GM18520 (cell line): Measurements from ENCODE around the gene SARNP.
"Not testable (repeated sequence)": the region's sequence is repeated elsewhere in the genome, so short reads cannot be mapped to it uniquely, and the experiment has no call there.

Experiments used
- ATAC-seq: cut with Tn5 transposase; IDR thresholded peaks from one replicate; pipeline ENCODE4 v1.9.1; 2021; ENCODE audit not compliant: unreplicated experiment

Gene SARNP

DNA sequence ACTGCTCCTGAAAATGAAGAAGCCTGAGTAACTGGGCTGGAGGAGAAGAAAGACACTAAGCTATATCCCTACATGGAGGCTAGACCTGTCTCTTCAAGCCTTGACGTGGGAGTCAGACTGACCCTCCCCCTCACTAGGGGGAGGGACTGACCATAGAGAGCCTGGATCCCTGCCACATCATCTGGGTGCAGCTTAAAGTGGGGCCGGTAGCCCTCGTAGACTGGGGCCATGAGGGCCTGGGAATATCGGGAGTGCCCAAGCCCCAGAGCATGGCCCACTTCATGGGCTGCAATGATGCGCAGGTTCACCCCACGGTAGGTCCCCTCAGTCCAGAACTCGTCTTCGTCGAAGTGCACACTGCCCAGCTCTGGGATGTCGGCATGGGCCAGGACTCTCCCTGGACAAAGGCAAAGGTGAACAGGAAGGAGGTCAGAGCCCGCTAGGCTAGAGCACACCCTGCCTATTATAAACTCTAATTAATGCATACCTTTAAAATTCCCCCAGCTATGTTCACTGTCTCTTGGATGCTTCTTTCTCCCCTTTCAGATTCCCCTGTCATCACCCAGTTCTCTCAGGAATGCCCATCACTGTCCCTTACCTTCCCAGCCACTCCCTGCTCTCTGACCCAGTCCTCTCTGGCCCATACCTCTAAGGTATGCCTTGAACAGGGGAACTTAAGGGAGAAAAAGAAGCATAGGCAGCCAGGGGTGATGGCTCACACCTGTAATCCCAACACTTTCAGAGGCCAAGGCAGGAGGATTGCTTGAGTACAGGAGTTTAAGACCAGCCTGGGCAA, 22.0 kb upstream of the SARNP start:
- no peak for ATAC-seq

DNA sequence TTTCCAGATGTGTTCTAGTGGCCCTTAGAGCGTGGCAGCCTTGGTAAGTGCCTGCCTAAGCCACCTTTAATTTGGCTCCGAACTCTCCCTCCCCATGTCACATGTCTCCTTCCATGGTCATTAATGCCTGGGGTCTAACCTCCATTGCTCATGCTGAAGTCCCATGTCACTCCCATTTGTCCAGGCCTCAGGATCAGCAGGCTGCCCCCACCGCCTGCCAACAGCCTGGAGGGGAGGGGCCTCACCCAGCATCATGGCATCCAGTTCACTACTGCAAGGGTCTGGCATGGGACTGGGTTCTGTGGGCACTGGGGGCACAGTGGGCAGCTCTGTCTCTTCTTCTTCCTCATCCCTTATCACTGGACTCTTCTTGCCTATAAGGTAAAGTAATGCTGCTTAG, 20.8 kb upstream of the SARNP start:
- ATAC-seq: no peak

DNA sequence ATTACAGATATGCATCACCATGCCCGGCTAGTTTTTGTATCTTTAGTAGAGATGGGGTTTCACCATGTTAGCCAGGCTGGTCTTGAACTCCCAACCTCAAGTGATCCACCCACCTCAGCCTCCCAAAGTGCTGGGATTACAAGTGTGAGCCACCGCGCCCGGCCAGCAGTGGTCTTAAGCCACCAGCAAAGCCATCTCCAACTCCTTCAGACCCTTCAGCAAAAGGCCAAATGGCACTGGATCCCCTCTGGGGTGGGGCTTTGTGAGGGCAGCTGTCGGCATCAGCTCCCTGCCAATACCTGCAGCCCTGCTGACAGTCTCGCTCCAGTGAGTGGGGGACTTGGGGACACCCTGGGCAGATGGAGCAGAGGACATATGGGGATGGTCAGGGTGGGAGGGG, 16.9 kb upstream of the SARNP start:
- not testable (repeated sequence) for ATAC-seq

DNA sequence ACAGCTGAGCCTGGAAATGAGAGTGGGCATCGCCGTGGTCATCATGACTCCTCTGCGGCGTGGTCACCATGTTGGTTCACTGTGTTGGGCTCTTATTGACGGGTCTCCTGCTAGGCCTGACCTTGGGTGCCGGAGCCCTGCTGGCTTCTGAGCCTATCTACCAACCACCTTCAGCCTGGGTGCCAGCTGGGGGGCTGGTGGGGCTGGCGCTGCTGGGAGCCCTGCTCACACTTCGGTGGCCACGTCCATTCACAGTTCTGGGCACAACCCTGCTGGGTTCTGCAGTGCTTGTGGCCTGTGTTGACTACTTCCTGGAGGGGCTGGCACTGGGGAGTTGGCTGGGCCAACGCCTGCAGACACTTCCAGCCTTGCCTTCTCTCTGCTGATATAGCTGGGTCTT, 15.5 kb upstream of the SARNP start:
- ATAC-seq: no peak

DNA sequence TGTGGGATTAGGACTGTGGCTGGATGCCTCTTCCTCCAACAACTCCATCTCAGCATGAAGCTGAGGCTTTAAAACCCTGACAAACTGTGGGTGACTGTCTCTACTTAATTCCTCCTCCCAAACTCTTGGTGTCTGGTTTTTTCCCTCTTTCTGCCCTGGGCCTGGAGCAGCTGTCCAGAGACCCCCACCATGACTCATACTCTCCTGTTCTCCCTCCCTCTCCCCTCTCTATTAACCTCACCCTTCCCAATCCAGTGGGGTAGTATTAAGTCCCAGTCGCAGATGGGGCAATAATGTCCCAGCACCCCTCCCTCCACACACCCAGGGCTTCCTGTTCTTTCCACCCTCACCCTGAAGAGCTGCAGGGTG, 13.9 kb upstream of the SARNP start:
- no peak for ATAC-seq

DNA sequence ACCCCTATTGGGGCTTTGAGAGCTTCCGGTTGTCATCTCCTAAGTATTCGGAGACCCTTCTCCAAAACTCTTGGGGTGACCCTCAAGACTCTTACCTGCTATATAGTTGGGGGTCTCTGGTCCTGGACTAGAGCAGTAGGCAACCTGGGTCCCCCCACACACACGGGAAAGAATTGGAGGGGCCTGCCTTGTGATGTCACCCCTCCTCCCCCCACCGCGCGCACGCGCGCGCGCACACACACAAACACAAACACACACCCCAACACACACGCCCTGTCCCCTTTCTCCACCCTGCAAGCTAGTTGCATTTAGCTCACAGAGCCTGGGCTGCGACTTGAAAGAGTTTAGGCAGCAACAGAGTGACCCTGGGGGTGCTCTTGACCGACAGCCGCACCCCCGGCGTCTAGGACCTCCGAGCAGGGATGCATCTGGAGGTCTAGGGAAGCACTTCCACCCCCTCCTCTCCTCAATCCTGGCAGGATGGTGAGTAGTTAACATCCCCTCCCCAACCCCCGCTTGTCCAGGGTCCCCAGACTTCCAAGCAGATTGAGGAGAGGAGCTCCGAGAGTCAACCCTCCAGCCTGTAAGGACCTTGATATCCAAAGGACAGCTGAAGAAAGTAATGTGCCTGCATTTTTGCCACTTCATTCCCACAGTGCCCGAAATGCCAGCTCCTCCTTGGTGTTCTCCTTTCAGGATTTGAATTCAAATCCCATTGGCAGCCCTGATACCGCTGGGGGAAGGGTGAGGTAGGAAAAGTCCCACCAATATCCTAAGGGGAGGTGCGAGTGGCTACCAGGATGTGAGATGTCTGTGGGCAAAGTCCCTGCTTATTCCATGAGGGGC, 13.3 kb upstream of the SARNP start:
- no peak for ATAC-seq

DNA sequence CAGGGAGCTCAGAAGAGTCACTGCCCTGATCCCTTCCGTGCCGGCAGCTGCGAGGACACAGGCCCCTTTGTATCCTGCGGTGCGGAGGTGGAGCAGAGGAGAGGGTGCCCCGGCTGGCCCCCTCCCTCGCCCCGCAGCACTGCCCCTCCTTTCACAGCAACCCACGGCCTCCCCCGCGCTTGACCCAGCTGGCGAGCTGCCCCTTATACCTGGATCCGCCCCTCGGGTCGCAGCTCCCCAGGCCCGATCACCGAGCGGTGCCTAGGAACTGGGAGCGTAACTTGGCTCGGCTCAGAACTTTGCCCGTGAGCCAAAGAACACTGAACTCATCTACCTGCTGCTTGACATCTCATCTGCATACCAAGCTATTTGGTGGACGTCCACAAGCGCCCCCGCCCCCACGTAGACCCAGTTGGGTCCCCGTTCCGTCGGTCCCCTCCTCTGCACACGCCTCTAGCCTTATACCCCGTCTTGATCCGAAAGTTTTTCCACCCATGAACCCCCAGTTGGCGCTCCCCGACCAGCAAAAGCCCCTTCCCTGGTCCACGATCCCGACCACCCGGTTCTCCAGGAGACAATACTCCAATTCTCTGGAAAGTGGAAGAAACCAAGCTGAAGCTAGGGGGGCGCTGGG, 12.6 kb upstream of the SARNP start:
- peak; percentile 1 for ATAC-seq

DNA sequence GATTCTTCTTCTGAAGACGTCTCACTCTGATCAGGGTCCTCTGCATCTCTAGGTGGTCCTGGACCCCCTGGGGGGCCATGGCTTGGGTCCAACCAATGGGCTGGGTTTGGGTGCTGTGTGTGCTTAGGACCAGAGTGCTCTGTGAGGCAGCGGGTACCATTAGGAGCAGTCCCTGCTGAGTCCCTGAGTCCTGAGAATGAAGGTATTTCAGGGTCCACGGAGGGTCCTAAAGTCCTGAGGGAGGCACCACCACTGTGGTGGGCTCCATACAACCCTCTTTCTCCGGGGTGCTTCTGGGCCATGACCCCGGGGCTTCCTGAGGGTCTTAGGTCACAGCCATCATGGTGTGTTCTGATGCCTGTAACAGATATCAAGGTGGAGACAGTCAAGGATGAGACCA, 10.8 kb upstream of the SARNP start:
- ATAC-seq: no peak

DNA sequence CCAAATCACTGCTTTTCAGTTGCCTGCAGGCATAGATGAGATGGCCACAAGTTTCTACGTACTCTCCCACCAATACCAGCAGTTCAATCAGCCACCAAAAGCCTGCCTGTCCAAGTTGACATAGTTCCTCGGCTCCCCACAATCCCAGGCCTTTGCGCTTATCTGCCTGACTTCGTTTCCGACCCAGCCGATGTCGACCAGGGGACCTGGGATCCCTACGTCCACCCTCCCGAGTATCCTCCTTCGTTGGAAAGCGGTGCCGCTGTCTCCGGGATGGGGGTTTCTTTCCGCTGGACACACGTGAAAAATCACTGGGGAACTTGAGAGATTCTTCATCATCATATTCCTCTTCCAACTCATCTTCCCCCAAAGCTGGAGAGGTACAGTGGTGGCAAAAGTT, 10.3 kb upstream of the SARNP start:
- no peak for ATAC-seq

DNA sequence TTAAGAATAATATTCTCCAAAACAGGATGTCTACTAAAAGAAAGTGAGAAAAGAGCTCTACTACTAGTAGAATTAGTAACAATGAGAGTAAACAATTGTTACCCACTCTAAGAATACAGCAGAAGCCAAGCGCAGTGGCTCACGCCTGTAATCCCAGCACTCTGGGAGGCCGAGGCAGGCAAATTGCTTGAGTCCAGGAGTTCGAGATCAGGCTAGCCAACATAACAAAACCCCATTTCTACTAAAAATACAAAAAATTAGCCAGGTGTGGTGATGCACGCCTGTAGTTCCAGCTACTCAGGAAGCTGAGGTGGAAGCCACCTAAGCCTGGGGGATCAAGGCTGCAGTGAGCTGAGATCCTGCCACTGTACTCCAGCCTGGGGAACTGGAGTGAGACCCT, 7.2 kb upstream of the SARNP start:
- ATAC-seq: no peak

DNA sequence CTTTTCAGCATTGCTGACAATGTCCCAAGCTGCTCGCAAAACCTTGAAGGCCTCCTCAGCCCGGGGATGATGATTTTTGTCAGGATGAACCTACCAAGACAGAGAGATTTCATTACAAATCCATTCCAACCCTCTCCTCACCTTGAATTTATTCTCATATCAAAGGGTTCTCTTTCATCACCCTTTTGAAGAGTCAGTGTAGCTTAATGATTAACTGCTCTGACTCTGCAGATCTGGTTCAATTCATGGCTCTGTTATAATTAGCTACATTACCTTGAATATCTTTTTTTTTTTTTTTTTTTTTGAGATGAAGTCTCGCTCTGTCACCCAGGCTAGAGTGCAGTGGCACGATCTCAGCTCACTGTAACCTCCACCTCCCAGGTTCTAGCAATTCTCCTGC, 5.9 kb upstream of the SARNP start:
- ATAC-seq: no peak

DNA sequence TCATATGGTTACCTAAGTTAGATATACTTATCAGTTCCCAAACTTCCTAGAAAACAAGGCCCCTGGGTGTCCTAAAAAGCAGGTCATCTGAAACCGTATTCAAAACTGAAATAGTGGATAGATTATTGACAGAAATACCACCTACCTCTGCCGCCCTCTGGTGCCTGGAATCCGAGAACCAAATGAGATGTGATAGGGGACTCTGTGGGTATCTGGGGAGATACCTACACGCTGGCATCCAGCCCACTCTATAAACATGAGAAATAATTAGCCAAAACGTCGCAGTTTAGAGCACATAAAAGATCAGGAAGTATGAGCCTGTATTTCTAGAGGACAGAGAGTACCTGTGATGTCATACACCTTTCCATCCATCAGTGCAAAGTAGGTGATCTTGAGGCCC, 4.7 kb upstream of the SARNP start:
- no peak for ATAC-seq

DNA sequence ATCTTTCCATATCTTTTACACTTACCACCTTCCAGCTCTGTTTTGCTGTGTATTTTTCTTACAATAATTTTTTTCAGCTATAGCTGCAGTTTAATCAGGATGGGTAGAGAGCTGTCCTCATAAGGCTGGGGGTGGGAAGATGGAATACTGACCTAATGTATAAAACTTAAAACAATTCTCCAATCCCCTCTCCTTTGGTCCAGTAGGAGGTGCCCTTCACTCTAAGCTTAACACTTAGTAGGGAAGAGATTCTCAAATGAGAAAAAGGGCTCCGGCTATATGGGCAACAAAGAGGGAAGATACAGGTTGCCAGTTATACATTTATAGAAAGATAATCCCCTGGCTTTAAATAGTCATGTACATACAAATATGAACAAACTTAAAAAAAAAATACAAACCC, 3.2 kb upstream of the SARNP start:
- ATAC-seq: no peak

DNA sequence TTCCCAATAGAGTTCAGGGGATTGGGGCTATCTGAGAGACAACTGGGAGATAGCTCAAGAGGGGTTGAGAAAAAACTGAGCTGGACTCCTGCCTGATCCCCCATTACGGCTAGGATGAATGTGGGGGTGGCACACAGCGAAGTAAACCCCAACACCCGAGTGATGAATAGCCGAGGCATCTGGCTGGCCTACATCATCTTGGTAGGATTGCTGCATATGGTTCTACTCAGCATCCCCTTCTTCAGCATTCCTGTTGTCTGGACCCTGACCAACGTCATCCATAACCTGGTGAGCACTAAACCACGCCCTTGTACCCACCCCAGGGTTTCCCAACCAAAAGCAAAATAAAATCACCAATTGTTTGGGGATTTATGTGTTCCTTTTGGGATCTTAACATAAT, 1.4 kb upstream of the SARNP start:
- ATAC-seq: no peak

DNA sequence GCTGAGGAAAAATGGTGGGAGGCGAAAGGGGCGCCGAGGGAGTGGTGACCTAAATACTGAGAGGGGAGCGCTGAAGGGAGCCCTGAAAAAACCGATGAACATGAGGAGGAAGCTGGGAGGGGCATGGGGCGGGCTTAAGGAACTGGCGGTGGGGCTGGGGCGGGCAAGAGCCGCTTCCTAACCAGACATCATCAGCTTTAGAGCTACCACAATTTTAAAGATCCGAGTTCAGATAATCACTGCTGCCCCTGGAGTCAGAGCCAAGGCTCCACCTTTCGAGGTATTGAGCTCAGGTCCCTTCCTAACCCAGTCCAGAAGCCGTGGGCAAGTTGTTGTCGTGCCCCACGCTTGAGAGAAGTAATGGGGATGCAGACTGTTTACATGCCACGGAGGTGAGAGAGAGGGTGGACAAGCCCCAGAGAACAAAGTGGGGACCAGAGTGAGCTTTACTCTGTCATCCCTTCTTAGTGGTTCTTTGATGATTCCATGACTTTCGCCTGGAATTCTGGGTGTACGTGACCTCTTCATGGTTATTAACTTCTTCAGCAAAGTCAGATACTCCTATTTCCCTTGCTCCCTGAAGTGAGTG, 710 bp upstream of the SARNP start:
- peak; percentile 5 for ATAC-seq

DNA sequence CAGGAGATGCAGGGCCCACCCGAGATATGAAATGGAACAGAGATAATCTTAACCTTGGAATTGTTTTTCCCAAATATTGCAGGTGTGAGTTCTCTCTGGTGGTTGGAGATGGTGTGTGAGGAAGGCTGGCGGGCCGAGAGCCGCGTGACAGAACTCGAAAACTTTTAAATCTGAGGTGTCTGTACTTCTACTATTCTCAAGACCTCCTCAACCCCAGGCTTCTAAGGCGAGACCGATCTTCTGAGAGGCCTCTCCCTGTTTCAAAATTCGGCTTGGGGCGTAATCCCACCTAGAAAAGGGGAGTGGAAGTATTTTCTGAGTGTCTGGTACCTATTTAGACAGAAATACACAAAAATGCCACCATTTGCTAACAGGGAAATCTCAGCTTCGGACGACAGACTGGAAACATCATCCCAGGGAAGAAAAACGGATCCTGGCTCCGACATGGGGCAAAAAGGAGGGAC, 611 bp downstream of the SARNP start:
- ATAC-seq: no peak

DNA sequence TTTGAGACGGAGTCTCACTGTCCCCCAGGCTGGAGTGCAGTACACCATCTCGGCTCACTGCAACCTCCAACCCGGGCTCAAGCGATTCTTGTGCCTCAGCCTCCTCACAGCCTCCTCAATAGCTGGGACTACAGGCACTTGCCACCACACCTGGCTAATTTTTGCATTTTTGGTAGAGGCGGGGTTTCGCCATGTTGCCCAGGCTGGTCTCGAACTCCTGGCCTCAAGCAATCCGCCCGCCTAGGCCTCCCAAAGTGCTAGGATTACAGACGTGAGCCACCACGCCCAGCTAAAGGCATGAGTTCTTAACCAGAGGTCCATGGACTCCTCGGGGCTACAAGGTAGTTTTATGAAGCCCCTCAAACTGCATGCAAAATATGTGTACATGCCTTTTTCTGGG, 2.1 kb downstream of the SARNP start:
- ATAC-seq: no peak

DNA sequence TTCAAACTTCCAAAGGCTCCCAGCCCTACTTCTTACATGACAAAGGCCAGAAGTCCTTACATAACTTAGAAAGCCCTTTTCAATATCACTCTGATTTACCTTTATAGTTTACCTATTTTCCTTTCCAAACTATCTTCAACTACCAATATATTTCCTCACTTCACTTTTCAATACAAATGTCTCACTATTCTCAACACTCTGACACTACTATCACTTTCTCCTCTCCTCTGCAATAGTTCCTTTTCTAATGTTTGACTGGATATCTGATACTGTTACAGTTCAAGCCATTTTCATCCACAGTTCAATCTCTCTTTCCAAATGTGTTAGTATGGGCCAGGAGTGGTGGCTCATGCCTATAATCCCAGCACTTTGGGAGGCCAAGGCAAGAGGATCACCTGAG, 3.3 kb downstream of the SARNP start:
- no peak for ATAC-seq

DNA sequence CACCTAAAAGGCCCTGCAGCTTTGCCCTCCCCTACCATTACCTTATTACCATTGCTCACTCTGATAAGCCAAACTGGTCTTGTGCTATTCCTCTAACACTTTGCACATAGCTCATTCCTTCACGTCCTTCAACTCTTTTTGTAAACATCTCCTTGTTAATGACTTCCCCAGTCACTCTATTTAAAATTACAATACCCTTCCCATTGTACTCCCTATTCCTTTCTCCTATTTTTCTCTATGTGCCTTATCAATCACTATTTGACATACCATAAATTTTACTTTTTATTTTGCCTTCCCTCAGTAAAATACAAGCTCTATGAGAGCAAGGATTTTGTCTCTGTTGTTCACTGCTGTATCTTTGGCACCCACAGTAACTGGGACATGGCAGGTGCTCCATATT, 5.4 kb downstream of the SARNP start:
- ATAC-seq: no peak

DNA sequence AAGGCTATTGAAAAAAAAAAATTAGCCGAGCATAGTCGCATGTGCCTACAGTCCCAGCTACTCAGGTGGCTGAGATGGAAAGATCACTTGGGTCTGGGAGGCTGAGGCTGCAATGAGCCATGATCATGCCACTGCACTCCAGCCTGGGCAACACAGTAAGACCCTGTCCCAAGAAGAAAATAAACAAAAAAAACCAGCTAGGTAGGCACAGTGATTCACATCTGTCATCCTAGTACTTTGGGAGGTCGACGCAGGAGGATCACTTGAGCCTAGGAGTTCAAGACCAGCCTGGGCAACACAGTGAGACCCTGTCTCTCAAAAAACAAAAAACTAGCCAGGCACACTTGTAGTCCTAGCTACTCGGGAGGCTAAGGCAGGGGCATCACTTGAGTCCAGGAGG, 8.2 kb downstream of the SARNP start:
- ATAC-seq: no peak

DNA sequence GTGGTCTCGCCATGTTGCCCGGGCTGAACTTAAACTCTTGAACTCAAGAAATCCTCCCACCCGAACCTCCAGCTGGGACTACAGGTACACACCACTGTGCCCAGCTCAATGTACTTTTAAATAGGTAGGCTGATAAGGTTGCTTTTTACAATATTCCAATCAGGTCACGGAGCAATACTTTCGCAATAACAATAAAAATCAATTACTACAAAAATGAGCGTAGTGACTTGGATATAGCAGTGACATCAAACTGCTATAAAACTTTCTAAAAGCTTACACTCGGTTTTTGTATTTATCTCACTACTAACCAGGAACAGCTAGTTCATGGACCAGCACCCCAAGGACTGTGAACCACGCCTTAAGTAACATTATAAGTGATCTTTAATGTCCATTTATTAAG, 10.5 kb downstream of the SARNP start:
- no peak for ATAC-seq

DNA sequence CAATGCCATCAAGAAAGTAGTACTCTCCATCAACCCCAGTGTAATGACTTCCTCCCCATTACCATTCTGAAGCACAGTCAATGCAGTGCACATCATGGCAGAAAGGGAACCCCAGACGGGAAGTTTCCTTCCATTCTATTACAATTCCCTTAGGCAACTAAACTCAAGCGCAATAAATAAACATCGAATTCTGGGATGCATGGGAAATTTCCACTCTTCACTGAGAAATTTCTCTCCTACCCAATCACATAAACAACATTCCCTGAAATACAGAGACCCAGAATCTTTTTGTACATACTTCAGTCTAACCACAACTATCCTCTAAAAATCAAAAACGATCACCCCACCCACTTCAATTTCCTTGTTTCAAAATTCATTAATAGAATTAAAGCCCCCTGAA, 20.0 kb downstream of the SARNP start:
- ATAC-seq: no peak
